ENCODE results near the gene INTS2.
"Not testable (repeated sequence)": the region's sequence is repeated elsewhere in the genome, so short reads cannot be mapped to it uniquely, and the experiment has no call there.

Gene INTS2

GRCh38 chr17:61895391-61895790 is 32.4 kb downstream of the INTS2 start:
- DNase-seq, result no peak

- not testable (repeated sequence) for DNase-seq
These were observed 33.5 kb downstream of the INTS2 start for GRCh38 chr17:61894310-61894709.

GRCh38 chr17:61887733-61888132 is 40.0 kb downstream of the INTS2 start:
- DNase-seq, result not testable (repeated sequence)

- not testable (repeated sequence) for DNase-seq
These were observed 41.9 kb downstream of the INTS2 start for GRCh38 chr17:61885865-61886264.

DNA sequence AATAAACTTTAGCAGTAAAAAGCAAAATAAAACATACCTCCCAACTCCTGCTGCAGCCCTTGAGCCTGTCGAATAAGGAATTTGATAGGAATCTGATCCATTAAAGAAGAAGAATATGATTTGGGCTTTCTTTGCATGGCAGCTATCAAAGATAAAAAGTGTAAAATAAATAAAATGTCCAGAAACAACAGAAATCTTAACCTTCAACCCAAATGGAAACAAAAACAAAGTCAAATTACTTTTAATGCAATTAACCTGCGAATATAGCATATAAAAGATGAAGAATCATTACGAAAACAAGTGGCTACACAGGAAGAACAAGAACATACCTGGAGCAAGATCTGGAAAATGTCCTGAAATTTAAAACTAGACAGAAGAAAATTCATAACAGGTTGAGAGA is 42.9 kb downstream of the INTS2 start:
- no peak for DNase-seq

- DNase-seq, result no peak
These were observed 47.1 kb downstream of the INTS2 start for GRCh38 chr17:61880589-61881102.

DNA sequence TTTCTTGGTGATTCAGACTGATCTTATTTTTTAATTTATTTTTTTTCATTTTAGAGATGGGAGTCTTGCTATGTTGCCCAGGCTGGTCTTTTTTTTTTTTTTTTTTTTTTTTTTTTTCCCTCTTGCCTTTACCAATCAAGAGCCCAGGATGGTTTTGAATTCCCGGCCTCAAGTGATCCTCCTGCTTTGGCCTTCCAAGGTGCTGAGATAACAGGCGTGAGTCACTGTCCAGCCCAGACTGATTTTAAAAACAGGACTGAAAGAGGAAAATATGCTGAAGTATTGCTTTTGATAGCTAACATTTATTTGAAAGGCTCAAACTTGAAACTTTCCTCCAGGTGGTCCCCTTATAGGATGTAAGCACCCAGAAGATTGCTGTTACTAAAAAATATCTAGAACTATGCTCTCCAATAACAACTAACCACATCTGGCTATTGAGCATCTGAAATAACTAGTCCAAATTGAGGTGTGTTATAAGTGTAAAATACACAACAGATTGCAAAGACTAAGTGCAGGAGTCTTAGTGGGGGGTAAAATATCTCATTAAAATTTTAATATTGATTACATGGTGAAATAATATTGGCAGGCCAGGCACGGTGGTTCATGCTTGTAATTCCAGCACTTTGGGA is 48.7 kb downstream of the INTS2 start:
- no peak for DNase-seq

- DNase-seq, result no peak
These were observed 49.3 kb downstream of the INTS2 start for GRCh38 chr17:61878520-61878919.

GRCh38 chr17:61877837-61878236 is 49.9 kb downstream of the INTS2 start:
- no peak for DNase-seq

GRCh38 chr17:61875804-61876203 is 52.0 kb downstream of the INTS2 start:
- DNase-seq, result no peak

GRCh38 chr17:61875285-61875684 is 52.5 kb downstream of the INTS2 start:
- no peak for DNase-seq

GRCh38 chr17:61874075-61874474 is 53.7 kb downstream of the INTS2 start:
- no peak for DNase-seq

DNA sequence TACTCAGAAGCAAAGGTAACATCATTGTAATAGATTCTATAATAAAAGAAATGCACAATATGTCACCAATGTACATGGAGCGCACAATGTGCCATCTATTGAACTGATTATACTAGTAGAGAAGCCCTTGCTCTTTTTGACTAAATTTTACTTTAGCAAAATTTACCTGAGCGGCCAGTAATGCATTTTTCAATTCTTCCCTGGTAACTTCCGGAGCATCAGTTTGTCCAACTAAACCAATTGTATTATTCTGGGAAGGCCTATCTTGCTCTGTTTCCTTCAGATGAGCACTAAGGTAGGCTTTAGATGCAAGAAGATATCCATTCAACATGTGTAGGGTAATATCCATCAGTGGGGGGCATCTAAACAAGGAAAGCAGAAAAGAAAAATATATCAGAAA is 55.7 kb downstream of the INTS2 start:
- DNase-seq, result no peak

DNA sequence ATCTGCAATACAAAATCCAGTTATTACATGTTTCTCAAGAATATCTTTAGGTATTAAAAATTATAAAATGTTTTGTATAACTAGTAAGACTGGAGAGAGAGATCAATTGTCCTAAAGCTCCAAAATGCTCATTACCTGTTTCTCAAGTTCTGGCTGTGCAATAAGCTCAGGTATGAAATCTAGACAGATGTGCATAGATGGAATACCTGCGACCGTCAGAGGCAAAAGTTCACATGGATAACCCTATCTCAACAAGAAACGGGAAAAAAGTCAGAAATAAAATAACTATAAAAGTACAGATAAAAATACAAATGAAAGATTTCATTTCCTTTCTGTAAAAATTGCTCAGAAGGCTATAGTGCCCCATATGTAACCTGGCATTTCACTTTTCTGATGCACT is 58.6 kb downstream of the INTS2 start:
- no peak for DNase-seq

- no peak for DNase-seq
These were observed 59.7 kb downstream of the INTS2 start for GRCh38 chr17:61868074-61868473.

- no peak for DNase-seq
These were observed 60.7 kb downstream of the INTS2 start for GRCh38 chr17:61867033-61867432.

DNA sequence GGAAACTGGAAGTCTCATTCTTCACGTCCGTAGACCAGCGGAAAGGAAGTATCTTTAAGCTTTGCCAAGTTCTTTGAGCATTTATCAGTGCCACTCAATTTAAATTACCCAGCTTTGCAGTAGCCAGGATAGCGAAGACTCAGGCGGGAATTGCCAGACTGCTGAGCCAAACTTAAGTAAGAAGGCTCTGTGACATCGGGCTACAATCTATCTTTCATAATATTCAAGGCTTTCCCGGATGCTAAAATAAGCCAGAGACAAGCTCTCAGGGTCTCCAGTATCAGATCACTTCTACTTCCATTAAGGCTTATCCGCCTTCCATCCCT is 64.0 kb downstream of the INTS2 start:
- no peak for DNase-seq

- peak; percentile 99 for DNase-seq
These were observed 64.6 kb downstream of the INTS2 start, which contains the start of gene BRIP1 for GRCh38 chr17:61862975-61863800. TSS of gene BRIP1 (minus strand) at chr17:61863528. CDS start at chr17:61861539, 1,989 bp downstream.

DNA sequence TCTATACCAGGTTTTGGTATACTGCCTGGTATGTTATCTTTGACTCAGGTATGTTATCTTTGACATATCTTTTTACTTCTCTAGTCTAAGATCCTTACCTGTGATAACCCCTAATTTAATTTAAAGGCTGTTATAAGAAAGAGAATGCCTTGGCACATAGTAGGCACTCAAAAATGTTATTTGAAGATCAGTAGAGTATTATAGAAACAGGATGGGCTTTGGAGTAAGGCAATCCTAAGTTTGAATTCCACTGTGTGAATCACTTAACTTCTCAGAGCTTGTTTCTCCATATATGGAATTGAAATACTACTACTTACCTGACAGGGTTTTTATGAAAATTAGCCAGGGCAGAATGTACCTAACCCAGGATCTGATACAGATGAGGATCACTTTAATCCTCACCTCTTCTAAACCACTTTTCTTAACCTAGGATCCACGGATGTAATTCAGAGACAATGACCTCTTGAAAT is 65.6 kb downstream of the INTS2 start:
- peak; percentile 33 for DNase-seq

GRCh38 chr17:61860397-61860796 is 67.4 kb downstream of the INTS2 start:
- DNase-seq, result not testable (repeated sequence)

GRCh38 chr17:61856035-61856434 is 71.7 kb downstream of the INTS2 start:
- DNase-seq, result no peak

DNA sequence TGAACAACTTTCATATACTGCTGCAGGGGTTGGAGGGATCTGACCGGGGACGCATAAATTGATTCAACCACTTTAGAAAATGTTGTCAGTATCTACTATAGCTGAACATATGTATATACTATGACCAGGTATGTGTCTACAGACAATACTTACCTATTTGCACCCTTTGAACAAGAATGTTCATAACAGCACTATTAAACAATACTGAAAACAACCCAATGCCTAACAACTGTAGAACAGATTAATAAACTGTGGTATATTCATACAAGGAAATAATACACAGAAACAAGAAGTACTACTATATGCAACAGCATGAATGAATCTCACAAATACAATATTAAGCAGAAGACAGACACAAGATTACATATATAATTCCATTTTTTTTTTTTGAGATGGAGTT is 74.9 kb downstream of the INTS2 start:
- no peak for DNase-seq

GRCh38 chr17:61849674-61850073 is 78.1 kb downstream of the INTS2 start:
- DNase-seq, result peak; percentile 71

- peak; percentile 37 for DNase-seq
These were observed 78.9 kb downstream of the INTS2 start for GRCh38 chr17:61848896-61849295.

All from NCI-H82 (cell line).